Stimulated activated CD4-positive, alpha-beta T cell treated with anti-CD3 and anti-CD28 coated beads, Interleukin-4, amount 100 ng/mL, for 48 hours (primary cell): ENCODE measurements around the gene INAFM2.

ENCODE experiments used
- DNase-seq, 2 donors: peaks; one replicate each; pipeline ENCODE4 v3.0.0-alpha.2; 2020; ENCODE audit warnings: low read depth in 2 of 2

INAFM2 gene

DNA sequence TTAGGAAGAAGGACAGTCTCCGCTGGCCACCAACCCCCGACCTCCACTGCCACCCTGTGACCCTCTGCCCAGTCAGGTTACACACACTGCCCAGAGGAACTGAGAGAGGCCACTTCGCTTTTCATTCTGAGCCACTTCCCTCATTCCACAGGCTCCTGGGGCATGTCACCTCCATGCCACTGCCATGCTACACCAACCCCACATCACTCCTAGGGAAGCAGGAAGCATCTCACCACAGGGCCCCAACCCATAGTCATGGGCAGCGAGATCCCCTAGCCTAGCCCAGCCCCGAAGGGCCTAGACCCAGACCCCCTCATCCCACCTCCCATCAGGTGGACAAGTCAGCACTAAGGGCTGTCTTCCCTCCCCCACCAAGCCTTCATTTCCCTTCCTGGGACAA lies 17.1 kb upstream of the INAFM2 start:
- no peak for DNase-seq

DNA sequence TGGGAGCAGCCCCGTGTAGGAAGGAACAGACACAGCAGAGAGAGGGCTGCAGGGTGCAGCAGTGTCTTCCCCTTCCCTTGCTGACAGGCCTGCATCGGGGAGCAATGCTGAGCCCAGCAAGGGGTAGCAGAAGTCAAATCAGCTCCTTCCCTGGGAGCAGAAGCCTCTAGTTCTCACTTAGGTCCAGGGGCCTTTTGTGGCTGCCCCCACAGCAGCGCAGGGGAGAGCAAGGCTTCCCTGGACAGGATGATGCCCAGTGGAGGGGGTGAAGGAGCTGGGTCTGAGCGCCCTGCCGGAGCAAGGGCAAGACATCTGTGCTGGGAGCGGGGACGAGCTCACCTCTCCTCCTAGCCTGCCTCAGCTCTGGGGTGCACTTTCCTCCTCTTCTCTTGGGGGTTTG lies 16.6 kb upstream of the INAFM2 start:
- DNase-seq, result no peak

DNA sequence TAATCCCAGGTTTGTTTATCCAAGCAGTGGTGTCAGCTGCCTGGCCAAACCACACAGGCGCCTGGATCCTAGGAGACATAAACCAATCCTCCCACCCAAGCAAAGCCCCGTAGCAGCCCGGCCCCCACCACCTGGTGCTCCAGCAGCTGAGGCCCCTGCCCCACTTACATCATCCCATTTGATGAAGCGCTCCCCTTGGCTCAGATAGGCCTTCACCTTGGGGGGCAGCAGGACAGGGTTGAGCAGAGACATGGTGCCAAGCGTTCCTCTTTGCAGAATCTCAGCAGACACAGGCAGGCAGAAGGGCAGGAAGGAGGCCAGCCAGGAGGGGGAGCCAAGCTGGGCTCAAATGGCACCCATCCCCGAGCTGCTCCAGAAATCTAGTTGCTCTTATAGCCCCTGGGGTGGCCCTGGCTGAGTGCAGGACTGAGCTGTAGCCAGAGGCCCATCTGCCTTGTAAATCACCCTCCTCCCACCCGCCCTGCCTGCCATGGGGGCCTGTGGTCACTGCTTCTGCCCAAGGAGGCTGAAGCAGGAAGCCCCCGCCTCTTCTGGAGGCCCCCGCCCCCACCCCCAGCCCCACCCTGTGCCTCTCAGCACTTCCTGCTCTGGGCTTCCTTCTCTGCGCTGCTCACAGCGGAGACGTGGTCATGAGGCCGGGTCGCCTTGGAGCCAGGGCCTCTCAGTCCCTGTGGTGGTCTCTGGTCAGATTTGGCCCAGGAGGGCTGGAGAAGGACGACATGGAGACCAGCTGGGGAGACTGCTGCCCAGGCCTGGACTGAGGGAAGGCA lies 15.9 kb upstream of the INAFM2 start, which contains the start of gene PLCB2:
Gene PLCB2 (minus strand): TSS at position 515 of the 791 bp plus-strand sequence. CDS start 263 bp downstream, at position 252.
- DNase-seq, result peak; percentile 49 to 51

DNA sequence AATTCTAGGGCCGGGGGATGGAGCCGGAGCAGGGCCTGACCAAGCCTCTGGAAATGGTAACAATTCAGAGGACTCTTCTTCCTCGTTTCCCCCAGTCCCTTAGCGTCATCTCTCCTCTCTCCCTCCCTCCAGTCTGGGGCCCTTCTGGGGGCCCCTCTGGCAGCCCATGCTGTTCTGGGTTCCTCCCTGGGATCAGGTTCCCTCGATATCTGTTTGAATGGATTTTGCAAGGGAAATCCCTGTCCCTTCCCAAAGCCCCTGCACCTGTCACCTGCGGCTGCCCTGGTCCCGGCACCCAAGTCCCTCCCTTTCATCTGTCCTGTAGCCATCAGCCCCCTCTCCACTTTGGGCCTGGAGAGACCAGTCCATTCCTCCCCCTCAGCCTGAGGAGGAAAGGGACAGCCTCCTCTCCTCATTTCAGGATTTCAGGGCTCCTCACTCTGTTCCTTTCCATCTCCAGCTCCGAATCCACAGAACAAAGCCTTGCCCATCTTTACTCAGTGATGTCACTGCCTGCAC lies 14.1 kb upstream of the INAFM2 start:
- no peak for DNase-seq

DNA sequence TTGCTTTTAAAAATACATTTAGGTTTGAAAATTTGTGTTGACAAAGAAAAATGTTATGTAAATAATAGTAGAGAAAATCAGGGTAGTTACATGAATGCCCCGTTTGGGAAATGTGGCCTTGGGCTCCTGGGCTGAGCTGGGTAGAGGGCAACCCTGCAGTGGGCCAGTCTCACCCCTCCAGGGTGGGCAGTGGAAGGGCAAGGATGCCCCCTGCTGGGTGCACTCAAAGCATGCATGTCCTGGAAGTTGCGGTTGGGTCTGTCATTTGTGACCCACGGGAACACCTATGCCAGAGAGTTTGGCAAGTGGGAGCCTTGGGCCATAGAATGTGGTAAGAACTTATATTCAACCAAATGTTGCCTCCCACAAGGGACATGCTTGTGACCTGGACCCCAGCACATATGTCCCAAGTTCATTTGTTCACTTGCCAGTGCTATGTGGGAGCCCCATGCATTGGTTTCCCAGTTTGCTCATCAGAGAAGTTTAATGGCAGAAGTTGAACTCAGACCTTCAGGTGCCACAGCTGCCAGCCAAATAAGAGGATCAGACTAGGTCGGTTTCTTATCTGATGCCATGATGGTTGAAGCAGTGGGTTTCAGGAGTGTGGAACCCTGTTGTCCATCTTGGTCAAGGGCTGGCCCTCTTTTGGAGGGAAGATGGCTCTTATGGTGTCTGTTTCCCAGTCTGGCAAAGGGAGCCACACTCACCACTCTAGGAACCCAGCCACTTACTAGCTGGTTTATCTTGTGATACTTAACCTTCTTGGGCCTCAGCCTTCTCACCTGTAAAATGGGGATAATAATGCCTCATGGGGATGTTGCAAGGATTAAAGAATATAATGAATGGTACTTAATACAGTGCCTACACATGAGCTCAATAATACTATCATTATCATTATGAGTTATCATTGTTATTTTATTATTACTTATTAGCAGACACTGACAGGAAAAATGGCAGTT lies 13.2 kb upstream of the INAFM2 start:
- DNase-seq, result peak in 1 of 2 donors; percentile 54

DNA sequence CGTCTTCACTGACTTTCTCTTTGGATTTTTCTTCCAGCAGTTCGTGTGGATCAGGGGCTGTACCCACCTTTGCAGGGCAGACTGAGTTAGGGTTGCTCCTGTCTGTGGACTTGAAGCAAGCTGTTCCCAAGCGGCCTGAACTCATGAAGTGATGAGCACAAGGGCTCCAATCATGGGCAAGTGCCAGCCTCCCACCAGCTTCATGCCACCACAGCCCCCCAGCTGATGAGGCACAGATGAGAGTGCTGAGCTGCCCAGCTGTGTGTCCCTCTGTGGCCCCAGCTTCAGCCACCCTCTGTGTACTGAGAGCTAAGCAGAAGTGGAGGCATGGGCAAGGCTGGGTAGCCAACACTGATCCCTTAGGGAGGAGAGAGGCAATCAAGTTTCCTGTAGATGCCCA lies 12.5 kb upstream of the INAFM2 start:
- DNase-seq, result no peak

DNA sequence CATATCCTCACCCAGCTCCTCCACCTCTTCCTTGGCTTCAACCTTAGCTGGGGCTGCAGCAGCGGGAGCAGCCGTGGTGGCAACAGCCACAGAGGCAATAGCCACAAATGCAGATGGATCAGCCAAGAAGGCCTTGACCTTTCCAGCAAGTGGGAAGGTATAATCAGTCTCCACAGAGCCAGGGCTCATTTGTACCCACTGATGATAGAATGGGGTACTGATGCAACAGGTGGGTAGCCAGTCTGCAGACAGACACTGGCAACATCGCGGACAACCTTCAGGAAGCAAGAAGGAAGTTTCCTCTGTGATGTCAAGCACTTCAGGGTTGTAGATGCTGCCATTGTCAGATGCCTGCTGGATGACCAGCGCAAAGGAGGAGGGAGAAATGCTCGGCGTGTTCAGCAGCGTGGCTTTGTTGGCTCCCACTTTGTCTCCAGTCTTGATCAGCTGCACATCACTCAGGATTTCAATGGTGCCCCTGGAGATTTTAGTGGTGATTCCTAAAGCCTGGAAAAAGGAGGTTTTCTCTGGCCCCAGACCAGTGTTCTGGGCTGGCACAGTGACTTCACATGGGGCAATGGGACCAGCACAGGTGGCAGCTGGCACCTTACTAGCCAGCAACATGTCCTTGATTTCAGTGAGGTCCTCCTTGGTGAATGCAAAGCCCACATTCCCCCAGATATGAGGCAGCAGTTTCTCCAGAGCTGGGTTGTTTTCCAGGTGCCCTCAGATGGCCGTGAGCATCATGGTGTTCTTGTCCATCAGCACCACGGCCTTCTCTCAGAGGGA lies 10.9 kb upstream of the INAFM2 start:
- no peak for DNase-seq

DNA sequence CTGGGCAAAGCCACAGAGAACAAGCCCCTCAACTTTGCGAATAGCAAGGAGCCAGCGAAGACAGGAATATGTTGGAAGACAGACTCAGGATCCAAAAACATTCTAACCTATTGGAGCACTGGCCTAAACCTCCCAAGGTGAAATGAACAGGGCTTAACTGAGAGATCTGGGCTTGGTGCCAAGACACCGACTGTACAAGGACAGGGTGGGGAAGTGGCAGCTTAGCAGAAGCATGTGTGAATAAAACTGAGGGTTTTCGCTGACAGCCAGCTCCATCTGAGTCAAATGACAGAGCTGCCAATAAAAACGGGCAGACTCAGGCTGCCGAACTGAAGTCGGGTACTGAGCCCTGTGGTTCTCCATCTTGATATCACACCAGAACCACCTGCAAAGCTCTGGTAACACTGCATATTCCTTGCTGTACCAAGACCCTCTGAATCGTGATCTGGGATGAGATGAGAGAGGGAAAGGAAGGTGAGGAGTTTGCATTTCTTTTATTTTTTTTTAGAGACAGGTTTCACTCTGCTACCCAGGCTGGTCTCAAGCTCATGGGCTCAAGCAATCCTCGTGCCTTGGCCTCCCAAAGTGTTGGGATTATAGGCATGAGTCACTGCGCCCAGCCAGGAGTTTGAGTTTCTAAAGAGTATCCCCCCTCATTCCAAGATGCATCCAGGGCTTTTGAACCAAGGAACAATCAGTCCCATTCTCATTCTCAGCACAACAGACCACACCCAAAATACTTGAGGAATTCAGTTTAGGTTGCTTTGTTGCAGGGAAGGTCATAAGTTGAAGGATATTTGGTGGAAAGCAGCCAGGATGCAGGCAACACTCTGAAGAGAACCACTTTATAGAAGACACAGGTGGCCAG lies 9.7 kb upstream of the INAFM2 start:
- no peak for DNase-seq

DNA sequence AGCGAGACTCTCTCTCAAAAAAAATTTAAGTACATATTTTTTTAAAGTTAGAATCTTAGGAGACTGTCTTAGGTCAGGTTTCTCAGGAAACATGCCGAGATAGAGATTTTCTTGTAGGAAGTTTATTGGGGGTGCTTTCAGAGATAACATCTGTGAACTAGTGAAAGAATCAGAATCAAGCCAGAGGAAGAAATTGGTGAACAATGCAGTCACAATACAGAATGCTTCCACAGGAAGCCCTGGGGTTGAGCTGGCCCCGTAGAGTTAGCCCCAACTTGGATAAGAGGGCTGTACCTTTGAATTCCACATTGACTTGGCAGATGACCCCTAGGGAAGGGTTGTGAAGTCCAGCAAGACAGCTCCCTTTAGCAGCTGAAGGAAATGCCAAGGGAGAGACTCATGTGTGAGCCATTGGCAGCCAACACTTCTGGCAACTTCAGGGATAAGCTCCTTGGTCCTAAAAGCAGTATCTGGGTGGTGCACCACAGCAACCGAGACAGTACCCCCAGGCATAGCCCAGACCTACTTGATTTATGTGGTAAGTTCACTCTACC lies 8.7 kb upstream of the INAFM2 start:
- no peak for DNase-seq

DNA sequence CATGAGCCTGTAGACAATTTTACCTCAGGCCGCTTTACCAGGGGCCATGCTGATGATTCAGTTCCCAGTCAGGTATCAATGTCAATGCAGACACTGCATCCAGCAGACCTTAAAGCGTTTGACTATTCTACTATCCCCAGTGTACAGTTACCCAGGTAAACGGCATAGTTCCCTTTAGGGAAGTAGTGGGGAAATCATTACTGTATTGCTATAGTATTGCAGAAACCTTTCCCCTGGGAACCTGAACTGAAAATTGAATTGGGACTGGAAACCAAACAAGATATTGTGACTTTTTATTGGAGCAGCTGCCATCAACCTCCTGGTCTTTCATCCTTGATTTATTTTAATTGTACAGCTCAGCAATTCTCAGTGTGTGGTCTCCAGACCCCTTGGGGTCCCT lies 6.6 kb upstream of the INAFM2 start:
- DNase-seq, result no peak

DNA sequence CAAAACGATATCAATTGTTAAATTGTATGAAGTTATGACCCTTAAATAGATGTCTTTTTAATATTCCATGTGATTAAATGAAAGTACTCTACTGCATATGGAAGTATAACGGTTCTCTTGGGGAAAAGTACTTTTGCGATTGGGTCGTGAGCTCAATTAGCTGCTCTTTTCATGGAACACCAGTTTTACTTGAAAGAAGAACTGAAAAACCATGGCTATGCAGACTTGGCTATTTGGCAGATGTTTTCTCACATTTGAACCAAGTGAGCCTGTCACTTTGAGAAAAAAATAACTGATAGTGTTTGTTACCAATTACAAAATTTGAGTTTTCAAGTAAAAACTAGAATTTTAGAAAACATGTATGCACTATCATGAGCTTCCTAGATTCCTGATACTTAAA lies 5.9 kb upstream of the INAFM2 start:
- DNase-seq, result no peak

DNA sequence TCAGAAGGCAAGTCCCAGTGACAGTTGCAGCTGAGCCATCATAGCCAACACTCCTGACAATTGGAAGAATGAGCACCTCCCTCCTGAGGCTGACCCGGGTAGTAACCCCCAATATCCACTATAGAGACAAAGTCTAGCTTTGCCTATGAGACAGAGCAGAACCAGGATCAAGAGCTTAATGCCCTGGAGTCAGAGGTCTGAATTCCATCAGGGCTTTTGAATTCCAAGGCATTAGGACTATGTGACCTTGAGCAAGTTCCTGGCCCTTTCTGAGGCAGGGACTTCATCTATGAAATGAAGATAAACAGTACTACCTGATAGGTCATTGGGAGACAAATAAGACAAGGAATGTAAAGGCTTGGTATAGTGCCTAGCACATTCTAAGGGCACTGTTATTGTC lies 3.1 kb upstream of the INAFM2 start:
- DNase-seq, result no peak

DNA sequence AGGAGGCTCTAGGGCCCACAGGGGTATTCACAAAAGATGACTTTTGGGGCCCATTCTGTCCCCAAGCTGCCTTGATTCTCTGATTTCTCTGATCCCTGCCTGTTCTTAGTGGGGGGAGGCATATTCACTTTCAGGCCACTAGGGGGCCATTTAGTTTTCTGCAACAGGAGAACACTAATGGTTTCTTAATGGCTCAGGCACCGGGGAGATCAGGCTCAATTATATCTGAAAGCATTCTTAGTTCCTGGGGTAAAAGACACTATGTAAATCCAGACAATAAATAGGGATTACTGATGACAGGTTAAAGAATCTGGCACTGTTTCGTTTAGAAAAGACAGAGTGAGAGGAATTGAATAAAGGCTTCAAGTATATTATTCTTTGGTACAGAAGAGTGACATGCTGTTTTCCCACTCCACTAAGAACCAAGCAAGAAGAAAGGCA lies 2.5 kb upstream of the INAFM2 start:
- DNase-seq, result no peak

DNA sequence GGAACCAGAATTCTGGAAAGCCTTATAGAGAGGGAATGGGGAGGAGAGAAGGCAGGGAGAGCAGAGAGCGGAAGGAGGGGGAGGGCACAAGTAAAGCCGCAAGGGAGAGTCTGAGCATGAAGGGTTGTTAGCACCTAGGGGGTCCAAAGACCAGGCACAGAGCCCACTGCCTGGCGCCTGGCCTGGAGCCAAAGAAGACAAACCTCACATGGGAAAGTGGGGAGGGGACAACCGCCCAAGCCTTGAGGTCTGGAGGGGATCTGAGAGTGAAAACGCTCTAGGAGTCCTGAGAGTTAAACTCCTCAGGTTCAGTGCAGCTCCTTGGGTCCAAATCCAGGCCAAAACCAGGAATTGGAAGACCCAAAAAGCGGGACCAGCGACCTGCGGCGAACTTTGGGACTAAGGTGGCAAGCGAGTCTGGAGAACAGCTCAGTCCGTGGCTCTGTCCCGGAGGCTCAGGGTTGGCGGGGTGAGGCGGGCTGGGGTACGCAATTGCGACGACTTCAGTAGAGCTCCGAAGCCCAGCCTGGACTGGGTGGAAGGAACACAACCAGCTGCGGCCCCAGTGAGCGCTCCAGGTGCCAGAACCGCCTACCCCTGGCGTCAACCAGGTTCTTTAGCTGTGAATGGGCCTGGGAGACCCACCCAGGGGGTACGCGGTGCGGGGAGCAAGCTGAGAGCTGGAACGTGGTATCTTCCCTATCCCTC lies 807 bp upstream of the INAFM2 start:
- DNase-seq, result no peak

DNA sequence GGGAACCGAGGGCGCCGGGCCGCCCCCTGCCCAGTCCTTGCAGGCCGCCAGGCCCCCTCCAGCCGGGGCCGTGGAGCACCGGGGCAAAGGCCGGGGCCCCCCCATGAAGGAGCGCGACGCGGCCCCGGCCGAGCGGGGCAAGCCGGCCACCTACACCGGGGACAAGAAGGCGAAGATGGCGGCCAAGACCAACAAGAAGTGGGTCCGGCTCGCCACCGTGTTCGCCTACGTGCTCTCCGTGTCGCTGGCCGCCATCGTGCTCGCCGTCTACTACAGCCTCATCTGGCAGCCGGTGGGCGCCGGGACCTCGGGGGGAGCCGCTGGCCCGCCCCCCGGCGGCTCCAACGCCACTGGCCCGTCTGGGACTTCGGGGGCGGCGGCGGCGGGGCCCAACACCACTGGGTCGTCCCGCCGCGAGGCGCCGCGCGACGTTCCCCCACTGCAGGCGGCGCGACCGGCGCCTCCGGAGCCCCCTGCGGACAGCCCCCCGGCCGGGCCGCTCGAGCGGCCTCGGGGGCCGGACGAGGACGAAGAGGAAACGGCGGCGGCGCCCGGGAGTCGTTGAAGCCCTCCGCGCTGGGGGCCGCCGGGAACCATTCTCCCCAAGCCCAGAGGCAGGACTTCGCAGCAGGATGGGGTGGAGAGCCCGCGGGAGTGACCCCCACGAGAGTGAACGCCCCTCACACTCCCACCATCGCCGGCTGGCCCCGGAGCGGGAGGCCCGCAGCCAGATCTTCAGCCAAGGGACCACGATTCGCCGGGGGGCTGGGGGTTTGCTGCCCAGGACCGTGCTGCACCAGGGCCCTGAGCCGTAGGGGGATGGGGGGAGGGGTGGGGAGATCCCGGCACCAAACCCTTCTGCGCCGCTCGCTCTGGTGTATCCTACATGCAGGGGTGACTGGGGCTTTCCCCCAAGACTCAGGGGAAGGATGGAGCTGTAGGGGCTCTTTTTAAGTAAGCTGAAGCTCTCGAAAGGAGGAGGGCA lies 753 bp downstream of the INAFM2 start:
- DNase-seq, result no peak

DNA sequence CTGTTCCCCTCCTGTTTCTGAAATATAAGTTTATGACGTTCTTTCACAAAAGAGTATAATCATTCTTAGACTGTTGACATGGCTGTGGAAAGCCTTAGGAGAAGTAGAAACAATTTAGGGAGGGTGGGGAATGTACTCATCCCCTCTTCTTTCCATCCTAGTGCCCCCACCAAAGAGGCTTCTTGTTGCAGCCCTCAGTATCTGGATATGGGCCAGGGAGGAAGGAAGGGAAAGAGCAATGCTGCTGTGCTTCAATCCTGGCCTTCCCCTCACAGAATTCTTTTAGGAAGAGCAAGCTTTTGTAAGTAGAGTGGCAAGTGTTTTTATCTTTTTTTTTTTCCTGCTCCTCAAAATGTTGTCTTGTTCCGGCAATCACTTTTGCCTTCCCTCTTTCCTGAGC lies 1.7 kb downstream of the INAFM2 start:
- DNase-seq, result no peak

DNA sequence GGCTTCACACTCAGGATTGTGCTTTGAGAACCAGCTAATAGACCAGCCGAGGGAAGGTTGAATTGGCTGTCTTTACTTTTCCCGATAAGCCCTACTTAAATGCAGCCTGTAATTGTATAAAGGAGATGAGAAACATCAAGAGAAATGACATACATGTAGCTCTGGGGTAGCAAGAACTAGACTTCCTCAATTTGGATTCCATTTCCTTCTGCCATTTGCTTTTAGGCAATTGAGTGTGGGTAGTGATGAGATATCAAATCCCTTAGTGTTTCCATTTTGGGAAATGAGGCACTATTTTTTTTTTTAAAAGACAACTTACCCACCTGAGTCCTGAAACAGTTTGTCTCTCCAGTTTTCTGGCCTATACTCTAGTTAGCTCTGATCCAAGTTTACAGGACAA lies 2.2 kb downstream of the INAFM2 start:
- DNase-seq, result no peak

DNA sequence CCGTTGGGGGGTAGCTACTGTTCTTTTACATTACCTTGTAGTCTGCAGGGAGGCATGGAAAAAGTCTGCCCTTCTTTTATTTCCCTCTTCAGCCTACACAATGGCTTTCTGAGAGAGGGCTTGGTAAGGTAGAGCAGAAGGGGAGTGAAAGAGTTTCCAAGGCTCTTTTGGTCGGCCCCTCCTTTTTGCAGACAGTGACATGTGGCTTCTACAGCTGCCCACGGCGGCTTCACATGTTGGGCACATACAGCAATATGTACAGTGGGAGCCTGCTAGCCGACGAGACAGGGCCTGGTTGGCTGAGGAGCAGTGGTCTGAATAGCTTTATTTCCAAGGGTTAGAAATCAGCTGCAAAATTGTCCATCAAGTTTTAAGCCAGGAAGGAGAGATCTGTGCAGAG lies 4.0 kb downstream of the INAFM2 start:
- DNase-seq, result no peak

DNA sequence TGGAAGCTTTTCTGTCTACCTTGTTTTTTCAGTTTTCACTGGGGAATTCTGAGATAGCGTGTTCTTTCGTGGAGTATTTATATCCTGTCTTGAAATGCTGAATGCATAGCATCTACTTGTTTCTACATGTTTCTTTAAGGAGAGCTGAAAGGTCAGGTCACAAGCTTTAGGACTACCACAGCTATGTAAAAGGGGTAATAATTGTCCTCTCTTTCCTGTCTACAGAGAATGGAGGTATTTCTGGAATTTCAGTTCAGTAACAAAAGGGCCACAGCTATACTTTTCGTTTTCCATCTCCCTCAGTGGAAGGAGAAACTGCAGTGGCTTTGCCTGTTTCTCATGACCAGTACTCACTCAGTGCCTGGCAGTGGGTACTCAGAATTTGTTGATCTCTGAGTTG lies 4.7 kb downstream of the INAFM2 start:
- DNase-seq, result no peak
